CD4-positive, alpha-beta T cell treated with Interleukin-10 for 1 hour (primary cell): ENCODE data around the gene POLR2C.
A peak's percentile ranks its signal among the peaks of the same experiment; 100 is the strongest.

ENCODE experiments used
- DNase-seq: peaks from one replicate; pipeline ENCODE4 v3.0.0-alpha.2; 2020

Gene POLR2C

GRCh38 chr16:57507136-57508034 lies 44.9 kb downstream of the POLR2C start:
- no peak for DNase-seq

- no peak for DNase-seq
Measured at GRCh38 chr16:57508035-57508425, 45.6 kb downstream of the POLR2C start.

- no peak for DNase-seq
Measured at GRCh38 chr16:57509231-57509923, 46.9 kb downstream of the POLR2C start.

GRCh38 chr16:57510016-57510871 lies 47.8 kb downstream of the POLR2C start:
- DNase-seq = no peak

- DNase-seq = no peak
Measured at GRCh38 chr16:57512296-57513001, 50.0 kb downstream of the POLR2C start.

- DNase-seq = no peak
Measured at GRCh38 chr16:57513371-57514102, 51.1 kb downstream of the POLR2C start.

GRCh38 chr16:57514371-57514770 lies 51.9 kb downstream of the POLR2C start:
- no peak for DNase-seq

GRCh38 chr16:57514791-57515600 lies 52.5 kb downstream of the POLR2C start:
- DNase-seq = no peak

GRCh38 chr16:57516176-57516725 lies 53.8 kb downstream of the POLR2C start:
- no peak for DNase-seq

- DNase-seq = no peak
Measured at GRCh38 chr16:57516773-57517172, 54.3 kb downstream of the POLR2C start.

- DNase-seq = no peak
Measured at GRCh38 chr16:57517397-57518367, 55.2 kb downstream of the POLR2C start.

- no peak for DNase-seq
Measured at GRCh38 chr16:57518520-57518919, 56.0 kb downstream of the POLR2C start.

- DNase-seq = no peak
Measured at GRCh38 chr16:57518922-57519321, 56.4 kb downstream of the POLR2C start.

- peak; percentile 83 for DNase-seq
Measured at GRCh38 chr16:57519796-57520360, 57.4 kb downstream of the POLR2C start.
